Stimulated activated naive CD4-positive, alpha-beta T cell treated with Interleukin-2 at 50 U/mL for 16 hours (primary cell): Measurements from ENCODE around the gene KCNK18.

Source experiments
- DNase-seq: peaks from one replicate; lab custom pipeline; 2025; lab: John Stamatoyannopoulos, UW

KCNK18 gene

GRCh38 chr10:117250411-117250810 lies 53.1 kb downstream of the KCNK18 start:
- no peak for DNase-seq

- no peak for DNase-seq
Observed at GRCh38 chr10:117253908-117254307, 56.6 kb downstream of the KCNK18 start.

- no peak for DNase-seq
Observed at GRCh38 chr10:117254338-117254737, 57.0 kb downstream of the KCNK18 start.

GRCh38 chr10:117254774-117255735 lies 57.8 kb downstream of the KCNK18 start:
- no peak for DNase-seq

GRCh38 chr10:117255835-117256460 lies 58.7 kb downstream of the KCNK18 start:
- no peak for DNase-seq

GRCh38 chr10:117256910-117257309 lies 59.6 kb downstream of the KCNK18 start:
- no peak for DNase-seq

- DNase-seq: no peak
Observed at GRCh38 chr10:117257721-117258120, 60.4 kb downstream of the KCNK18 start.

- DNase-seq: no peak
Observed at GRCh38 chr10:117259279-117259678, 62.0 kb downstream of the KCNK18 start.
